ENCODE measurements around the gene KIFC1.
"Not testable (repeated sequence)": the region's sequence is repeated elsewhere in the genome, so short reads cannot be mapped to it uniquely, and the experiment has no call there.

The KIFC1 gene, protein sequence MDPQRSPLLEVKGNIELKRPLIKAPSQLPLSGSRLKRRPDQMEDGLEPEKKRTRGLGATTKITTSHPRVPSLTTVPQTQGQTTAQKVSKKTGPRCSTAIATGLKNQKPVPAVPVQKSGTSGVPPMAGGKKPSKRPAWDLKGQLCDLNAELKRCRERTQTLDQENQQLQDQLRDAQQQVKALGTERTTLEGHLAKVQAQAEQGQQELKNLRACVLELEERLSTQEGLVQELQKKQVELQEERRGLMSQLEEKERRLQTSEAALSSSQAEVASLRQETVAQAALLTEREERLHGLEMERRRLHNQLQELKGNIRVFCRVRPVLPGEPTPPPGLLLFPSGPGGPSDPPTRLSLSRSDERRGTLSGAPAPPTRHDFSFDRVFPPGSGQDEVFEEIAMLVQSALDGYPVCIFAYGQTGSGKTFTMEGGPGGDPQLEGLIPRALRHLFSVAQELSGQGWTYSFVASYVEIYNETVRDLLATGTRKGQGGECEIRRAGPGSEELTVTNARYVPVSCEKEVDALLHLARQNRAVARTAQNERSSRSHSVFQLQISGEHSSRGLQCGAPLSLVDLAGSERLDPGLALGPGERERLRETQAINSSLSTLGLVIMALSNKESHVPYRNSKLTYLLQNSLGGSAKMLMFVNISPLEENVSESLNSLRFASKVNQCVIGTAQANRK

GRCh38 chr6:33391278-33391921 lies at the start of gene KIFC1:
Gene KIFC1 (plus strand): TSS chr6:33391823. CDS start chr6:33391986, 163 bp downstream.
- in situ Hi-C loops (cut with HindIII; ENCODE audit: low sequenced_read_pairs): no loop called here

GRCh38 chr6:33343606-33343952 lies 48.0 kb upstream of the KIFC1 start:
- in situ Hi-C loops (cut with HindIII; ENCODE audit: low sequenced_read_pairs): not testable (repeated sequence)

DNA sequence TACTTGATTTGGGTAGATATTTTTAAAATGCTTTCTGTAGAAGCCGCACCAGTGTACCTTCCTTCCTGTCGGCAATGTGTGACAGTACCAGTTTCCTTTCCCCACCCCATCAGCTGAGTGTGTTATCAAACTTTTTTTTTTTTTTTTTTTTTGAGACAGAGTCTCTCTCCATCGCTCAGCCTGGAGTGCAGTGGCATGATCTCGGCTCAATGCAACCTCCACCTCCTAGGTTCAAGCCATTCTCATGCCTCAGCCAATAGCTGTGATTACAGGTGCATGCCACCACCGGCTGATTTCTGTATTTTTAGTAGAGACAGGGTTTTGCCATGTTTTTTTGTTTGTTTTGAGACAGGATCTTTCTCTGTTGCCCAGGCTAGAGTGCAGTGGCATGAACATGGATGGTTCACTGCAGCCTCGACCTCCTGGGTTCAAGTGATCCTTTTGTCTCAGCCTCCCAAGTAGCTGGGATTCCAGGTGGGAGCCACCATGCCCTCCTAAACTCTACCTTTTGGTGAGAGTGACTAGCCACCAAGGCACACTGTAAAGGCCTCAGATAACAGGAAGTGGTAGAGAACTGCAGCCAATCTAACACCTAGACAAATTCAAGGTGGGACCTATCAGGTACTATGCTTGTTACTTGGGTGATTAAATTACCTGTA lies 47.5 kb upstream of the KIFC1 start:
- in situ Hi-C loops (cut with HindIII; ENCODE audit: low sequenced_read_pairs): no loop called here

GRCh38 chr6:33344701-33345697 lies 46.6 kb upstream of the KIFC1 start:
- in situ Hi-C loops (cut with HindIII; ENCODE audit: low sequenced_read_pairs): no loop called here

DNA sequence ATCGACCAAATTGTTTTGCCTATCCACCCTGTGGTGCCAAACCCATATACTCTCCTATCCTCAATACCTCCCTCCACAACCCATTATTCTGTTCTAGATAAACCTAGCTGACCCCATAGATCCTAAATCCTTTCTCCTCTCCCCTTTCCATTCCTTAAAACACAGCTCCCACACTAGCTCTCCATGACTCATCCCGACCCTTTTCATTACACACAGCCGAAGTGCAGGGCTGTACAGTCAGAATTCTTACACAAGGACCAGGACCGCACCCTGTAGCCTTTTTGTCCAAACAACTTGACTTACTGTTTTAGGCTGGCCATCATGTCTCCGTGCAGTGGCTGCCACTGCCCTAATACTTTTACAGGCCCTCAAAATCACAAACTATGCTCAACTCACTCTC lies 44.7 kb upstream of the KIFC1 start:
- in situ Hi-C loops (cut with HindIII; ENCODE audit: low sequenced_read_pairs): not testable (repeated sequence)

DNA sequence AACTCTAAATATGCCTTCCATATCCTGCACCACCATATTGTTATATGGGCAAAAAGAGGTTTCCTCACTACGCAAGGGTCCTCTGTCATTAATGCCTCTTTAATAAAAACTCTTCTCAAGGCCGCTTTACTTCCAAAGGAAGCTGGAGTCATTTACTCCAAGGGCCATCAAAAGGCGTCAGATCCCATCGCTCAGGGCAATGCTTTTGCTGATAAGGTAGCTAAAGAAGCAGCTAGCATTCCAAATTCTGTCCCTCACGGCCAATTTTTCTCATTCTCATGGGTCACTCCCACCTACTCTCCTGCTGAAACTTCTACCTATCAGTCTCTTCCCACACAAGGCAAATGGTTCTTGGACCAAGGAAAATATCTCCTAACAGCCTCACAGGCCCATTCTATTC lies 43.8 kb upstream of the KIFC1 start:
- in situ Hi-C loops (cut with HindIII; ENCODE audit: low sequenced_read_pairs): no loop called here

DNA sequence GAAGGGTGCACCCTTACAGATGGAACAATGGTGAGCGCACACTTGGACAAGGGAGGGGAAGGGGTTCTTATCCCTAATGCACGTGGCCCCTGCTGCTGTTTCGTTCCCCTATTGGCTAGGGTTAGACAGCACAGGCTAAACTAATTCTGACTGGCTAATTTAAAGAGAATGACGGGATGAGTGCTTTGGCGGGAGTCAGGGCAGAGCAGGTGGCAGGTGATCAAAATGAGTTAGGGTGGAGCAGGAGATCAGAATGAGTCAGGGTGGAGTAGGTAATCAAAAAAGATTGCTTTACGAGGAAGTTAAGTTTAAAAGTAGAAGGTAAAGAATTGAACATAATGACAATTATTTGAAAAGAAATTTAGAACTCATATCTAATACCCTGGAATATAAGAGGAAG lies 35.8 kb upstream of the KIFC1 start:
- in situ Hi-C loops (cut with HindIII; ENCODE audit: low sequenced_read_pairs): not testable (repeated sequence)

GRCh38 chr6:33356295-33356694 lies 35.3 kb upstream of the KIFC1 start:
- in situ Hi-C loops (cut with HindIII; ENCODE audit: low sequenced_read_pairs): no loop called here

DNA sequence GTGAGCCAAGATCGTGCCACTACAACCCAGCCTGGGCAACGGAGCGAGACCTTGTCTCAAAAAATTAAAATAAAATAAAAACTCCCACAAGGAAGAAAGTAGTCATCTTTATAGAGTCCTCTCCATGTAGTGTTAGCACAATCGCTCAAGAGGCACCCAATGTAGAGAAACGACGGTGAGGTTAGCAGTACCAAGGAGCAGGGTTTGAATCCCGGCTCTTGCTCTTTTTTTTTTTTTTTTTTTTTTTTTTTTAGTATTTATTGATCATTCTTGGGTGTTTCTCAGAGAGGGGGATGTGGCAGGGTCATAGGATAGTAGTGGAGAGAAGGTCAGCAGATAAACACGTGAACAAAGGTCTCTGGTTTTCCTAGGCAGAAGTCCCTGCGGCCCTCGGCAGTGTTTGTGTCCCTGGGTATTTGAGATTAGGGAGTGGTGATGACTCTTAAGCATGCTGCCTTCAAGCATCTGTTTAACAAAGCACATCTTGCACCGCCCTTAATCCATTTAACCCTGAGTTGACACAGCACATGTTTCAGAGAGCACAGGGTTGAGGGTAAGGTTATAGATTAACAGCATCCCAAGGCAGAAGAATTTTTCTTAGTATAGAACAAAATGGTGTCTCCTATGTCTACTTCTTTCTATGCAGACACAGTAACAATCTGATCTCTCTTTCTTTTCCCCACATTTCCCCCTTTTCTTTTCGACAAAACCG lies 34.3 kb upstream of the KIFC1 start:
- in situ Hi-C loops (cut with HindIII; ENCODE audit: low sequenced_read_pairs): not testable (repeated sequence)

- in situ Hi-C loops (cut with HindIII; ENCODE audit: low sequenced_read_pairs): no loop called here
Measured at GRCh38 chr6:33359331-33359730, 32.3 kb upstream of the KIFC1 start.

DNA sequence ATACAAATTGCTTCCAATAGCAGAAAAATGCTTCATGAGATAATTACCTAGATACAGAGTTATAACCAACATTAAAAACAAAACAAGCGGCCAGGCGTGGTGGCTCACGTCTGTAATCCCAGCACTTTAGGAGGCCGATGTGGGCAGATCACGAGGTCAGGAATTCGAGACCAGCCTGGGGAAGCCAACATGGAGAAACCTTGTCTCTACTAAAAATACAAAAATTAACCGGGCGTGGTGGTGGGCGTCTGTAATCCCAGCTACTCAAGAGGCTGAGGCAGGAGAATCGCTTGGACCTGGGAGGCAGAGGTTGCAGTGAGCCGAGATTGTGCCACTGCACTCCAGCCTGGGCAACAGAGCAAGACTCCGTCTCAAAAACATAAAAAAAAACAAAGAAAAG lies 28.1 kb upstream of the KIFC1 start:
- in situ Hi-C loops (cut with HindIII; ENCODE audit: low sequenced_read_pairs): not testable (repeated sequence)

DNA sequence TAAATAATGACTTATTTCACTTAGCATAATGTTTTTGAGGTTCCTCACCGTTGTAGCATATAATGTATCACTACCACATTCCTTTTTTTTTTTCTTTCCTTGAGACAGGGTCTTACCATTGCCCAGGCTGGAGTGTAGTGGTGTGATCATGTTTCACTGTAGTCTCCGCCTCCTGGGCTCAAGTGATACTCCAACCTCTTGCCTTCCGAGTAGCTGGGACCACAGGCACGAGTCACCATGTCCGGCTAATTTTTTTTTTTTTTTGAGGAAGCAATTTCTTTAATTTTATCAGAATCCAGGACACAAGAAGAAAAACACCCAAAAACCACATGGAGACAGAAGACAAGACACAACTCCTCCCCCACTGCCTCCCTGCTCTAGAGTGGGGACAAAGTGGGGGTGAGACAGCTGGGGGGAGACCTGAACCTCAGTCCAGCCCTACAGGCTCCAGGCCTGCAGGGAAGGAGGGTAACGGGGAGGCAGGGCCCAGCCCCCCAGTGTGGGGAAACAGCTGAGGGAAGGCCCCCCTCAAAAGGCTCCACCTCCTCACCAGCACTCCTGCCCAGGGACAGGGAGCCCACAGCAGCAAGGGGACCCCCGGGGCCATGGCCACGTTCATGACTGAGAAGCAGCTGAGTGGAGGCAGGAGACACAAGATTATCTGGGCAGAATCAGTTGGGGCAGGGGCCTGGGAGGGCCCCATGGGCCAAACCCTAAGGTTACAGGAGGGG lies 27.0 kb upstream of the KIFC1 start:
- in situ Hi-C loops (cut with HindIII; ENCODE audit: low sequenced_read_pairs): not testable (repeated sequence)

DNA sequence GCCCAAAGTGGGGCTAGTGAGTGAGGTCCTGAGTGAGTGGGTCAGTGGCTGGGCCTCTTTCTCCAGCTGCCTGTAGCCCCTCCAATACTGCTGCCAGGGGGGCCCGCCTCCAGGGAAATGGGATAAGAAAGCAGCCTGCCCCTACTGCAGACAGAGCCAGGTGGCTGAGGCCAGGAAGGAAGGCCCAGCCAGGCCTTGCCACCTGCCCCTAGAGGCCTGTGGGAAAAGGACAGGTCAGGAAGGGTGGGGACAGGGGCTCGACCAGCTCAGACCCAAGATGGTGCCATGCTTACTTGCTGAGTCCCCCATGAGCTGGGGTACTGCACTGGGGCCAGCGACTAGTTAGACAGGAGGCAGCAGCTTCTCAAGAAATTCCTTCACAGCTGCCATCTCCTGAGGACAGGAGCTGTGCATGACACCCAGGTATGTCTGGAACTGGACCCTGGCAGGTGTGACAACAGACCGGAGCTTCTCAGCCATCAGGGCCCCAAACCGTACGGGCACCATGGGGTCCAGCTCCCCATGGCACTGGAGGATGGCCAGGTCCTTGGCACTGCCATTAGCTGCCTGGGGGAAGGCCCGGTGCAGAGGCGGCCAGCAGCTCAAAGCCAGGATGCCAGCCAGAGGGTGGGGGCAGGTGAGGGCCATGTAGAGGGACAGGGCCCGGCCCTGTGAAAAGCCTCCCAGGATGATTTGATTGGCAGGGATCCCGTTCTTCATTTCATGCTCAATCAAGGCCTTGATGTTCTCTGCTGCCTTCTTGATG lies 26.2 kb upstream of the KIFC1 start:
- in situ Hi-C loops (cut with HindIII; ENCODE audit: low sequenced_read_pairs): not testable (repeated sequence)

DNA sequence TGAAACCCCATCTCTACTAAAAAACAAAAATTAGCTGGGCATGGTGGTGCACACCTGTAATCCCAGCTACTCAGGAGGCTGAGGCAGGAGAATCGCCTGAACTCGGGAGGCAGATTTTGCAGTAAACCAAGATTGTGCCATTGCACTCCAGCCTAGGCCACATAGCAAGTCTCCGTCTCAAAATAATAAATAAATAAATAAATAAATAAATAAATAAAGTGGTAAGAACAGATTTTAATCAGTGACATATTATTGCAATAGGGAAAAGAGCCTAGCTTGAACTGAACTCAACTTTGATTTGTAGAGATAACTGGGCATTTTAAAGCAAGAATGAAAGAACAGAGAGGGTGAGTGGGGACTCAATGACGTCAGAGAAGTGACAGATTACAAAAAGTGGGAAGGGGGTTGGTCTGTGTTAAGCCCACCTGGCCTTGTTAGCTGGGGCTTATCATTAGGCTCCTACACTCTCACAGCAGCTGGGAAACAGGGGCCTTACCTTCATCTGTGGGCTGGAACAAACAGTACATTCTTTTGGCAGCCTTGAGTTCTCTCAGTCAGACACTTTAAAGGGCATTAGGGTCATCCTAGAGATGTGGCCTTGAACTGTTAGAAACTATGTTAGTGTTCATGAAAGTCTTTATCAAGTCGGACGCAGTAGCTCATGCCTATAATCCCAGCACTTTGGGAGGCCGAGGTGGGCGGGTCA lies 24.5 kb upstream of the KIFC1 start:
- in situ Hi-C loops (cut with HindIII; ENCODE audit: low sequenced_read_pairs): no loop called here

DNA sequence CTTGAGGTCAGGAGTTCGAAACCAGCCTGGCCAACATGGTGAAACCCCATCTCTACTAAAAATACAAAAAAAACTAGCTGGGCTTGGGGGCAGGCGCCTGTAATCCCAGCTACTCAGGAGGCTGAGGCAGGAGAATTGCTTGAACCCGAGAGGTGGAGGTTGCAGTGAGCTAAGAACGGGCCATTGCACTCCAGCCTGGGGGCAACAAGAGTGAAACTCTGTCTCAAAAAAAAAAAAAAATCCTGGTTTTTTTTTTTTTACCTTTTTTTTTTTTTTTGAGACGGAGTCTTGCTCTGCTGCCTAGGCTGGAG lies 24.0 kb upstream of the KIFC1 start:
- in situ Hi-C loops (cut with HindIII; ENCODE audit: low sequenced_read_pairs): not testable (repeated sequence)

DNA sequence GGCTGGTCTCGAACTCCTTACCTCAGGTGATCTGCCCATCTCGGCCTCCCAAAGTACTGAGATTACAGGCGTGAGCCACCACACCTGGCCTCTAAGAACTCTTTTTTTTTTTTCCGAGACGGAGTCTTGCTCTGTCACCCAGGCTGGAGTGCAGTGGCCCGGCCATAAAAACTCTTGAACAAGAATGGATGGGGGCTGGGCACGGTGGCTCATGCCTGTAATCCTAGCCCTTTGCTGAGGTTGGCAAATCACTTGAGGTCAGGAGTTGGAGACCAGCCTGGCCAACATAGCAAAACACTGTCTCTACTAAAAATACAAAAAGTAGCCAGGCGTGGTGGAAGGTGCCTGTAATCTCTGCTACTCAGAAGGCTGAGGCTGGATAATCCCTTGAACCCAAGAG lies 19.7 kb upstream of the KIFC1 start:
- in situ Hi-C loops (cut with HindIII; ENCODE audit: low sequenced_read_pairs): not testable (repeated sequence)

DNA sequence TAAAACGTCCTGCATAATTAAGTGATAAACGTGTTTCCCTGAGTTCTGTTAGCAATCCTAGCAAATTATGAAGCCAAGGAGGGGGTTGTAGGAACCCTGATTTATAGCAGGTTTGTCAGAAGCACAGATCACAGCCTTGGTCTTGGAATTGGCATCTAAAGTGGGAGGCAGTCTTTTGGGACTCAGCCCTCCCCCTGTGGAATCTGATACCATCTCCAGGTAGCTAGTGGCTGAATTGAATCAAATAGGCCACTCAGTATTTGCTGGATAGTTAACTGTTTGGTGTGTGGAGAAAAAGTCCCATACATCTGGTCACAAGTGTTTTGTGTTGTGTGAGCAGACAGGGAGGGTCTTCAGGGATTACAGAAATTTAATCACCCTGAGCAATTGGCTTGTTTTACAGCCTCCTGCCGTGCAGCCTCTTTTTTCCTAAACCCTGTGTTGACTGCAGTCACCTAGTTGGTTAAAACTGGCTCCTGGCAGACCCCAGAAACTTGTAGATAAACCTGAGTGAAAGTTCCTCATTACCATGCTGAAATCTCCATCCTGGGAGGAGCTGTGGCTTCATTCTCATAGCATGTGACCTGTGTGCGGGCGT lies 19.0 kb upstream of the KIFC1 start:
- in situ Hi-C loops (cut with HindIII; ENCODE audit: low sequenced_read_pairs): no loop called here
